ENCODE data around the gene CCDC160.
"Not testable (repeated sequence)": the region's sequence is repeated elsewhere in the genome, so short reads cannot be mapped to it uniquely, and the experiment has no call there.

Gene CCDC160
- total RNA-seq: 0 reads per million in 2 donors

DNA sequence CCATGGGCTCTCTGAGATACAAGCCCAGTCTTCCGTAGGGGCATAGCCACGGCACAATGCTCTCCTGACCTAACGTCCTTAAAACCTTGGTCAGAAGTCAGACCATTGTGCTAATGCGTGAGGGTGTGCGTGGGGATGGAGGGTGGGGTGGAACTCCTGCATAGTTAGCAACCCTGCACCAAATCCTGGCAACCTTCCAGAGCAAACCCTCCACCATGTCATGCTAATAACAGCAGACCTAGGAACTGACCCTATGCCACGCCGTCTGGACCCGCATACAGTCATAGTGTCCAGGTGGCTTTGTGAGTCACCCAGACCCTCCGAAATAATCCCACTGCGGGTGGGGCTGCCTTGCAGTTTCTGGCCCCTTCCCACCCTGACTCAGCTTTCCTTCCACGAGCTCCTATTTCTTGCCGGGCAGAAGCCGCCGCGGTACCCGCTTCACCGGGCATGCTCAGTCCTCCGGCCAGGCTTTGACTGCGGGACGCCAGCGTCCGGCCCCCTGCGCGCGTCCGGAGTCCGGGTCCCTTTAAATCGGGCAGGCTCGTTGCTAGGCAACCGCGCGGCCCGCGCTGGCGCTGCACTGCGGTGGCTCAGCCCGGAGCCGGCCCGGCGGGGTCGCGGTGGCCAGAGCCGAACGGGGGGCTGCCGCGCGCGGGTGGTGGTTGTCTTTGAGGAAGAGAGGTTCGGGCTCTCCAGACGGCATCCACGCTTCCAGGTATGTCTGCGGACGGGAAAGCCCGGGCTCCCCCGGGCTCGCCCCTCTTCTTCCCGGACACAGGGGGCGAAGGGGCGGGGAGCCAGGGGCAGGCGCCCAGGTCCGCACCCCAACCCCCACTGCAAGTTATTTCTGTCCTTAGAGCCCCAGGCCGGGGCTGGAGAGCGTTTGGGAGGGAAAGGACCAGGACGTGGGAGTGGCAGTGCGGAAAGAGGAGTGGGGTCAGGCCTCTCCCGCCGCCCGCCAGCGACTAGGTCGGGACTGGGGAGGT is at the start of gene CCDC160:
CCDC160 (plus strand) TSS at position 557 of the 989 bp plus-strand sequence. CDS start 7,619 bp downstream, outside the sequence.
- DNase-seq: no peak

DNA sequence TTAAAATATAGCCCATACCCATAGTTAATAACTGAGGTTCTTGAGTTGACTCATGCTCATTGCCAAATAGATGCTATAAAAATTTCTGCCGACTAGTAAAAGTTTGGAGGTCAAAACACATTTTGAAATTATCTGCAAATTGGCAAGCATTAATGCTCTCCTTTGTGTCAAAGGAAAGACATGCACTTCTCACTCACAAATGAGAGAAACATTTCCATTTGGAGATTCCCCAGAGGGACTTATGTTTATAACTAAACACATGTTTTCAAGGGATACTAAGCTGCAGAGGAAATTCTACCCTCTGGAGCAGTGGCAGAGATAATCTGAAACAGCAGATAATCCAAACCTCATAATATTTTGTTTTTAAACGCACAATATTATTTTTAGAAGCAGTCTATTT is 45.7 kb upstream of the CCDC160 start:
- no peak for DNase-seq

DNA sequence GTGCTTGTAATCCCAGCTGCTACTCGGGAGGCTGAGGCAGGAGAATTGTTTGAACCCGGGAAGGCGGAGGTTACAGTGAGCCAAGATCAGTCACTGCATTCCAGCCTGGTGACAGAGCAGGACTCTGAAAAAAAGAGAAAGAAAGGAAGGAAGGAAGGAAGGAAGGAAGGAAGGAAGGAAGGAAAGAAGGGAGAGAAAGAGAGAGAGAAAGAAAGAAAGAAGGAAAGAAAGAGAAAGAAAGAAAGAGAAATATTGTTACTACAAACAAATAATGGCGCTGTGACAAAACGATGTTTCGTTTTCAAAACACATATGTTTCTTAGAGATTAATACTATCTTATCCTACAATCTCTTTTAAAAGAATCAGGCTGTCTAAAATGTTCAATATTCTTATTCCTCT is 42.1 kb upstream of the CCDC160 start:
- no peak for DNase-seq

DNA sequence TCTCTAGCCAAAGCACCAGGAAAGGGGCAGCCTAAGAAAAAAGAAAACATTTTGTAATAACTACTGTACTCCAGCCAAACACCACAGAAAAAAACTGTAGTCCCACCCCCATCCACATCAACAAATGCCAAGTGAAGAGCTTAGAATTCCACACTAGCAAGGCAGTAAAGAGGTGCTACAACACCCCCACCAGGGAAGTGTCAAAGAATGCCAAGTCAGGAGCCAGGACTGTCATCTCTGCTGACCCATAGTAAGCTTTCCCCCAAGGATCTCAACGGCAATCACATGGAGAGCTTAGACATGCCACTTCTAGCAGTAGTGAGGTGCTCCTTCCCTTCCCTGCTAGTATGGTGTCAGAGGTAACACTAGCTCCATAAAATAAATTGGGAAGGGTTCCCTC is 34.4 kb upstream of the CCDC160 start:
- DNase-seq: no peak

DNA sequence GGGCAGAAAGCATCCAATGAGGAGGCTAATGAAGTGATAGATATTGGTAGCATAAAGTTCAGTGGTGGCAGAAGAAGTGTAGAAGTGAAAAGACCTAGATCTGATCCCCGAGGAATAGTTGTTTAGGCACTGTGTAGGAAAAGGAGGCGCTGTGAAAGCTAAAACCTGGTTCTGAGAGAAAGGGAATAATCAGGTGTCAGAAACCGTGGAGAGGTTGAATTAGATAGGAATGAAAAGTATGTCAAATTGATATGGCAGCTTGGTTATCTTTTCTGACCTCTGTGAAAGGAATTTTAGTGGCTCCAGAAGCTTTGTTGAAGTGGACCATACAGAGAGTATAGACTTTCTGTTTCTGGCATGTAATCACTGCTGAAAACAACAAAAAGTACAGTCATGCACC is 30.8 kb upstream of the CCDC160 start:
- DNase-seq: no peak

DNA sequence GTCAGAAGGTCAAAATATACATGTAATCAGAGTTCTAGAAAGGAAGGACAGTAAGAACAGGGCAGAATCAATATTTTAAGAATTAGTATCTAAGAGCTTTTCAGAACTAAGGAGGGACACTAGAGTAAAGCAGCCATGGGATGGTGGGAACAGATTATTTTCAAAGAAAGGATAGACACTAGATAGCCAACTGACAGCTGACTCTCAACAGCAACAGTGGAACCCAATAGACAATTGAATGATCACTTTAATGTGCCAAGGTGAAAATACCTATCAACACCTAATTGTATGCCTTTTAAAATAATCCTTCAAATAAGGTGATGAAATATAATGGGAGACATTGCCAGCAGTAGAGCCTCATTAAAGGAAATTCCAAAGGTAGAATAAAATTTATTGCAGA is 26.5 kb upstream of the CCDC160 start:
- no peak for DNase-seq

DNA sequence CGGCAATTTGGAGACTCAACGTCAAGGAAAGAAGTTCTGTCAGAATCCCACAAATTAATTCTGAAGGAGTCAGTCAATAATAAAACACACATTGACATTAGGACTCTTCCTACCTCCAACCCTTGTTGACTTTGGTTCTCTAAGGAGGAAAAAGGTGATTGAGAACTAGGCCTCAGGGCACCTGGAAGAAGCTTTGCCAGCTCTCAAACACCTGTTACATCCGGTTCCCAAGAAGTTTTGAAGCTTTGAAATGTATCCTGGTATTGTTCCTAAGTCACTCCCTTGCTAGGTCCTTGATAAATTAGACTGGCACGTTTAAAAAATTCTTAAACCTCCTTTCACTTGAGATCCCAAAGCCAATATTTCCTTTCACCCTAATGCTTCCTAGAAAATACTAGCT is 1.7 kb upstream of the CCDC160 start:
- DNase-seq: no peak

DNA sequence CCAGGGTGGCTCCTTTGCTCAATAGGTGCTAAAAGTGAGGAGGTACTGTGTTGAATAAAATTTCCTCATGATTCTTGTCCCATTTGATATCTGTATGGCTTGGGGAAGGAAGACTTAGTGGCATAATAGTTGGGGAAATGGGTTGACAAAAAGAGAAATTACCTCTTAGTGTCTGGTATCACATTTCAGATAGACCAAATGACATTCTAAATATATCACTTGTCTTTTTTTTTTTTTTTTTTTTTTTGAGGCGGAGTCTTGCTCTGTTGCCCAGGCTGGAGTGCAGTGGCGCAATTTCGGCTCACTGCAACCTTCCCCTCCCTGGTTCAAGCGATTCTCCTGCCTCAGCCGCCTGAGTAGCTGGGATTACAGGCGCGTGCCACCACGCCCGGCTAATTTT is 1.2 kb downstream of the CCDC160 start:
- DNase-seq: not testable (repeated sequence)

DNA sequence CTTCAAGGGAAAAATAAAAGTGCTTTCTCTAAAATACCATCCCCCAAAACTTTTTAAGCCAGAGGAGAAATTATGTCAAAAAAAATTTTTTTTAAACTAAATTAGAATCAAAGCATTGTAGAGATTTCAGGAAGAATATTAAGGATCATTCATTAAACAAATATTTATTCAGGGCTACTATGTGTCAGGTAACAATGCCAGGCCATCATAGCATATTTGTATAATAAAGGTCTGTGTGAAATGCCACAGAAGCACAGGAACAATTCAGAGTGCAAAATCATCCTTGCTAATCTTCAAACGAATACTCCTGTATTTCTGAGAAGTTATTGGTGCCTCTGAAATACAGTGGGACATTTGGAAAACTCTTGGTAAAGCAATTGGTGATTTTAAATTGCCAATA is 2.0 kb downstream of the CCDC160 start:
- no peak for DNase-seq

DNA sequence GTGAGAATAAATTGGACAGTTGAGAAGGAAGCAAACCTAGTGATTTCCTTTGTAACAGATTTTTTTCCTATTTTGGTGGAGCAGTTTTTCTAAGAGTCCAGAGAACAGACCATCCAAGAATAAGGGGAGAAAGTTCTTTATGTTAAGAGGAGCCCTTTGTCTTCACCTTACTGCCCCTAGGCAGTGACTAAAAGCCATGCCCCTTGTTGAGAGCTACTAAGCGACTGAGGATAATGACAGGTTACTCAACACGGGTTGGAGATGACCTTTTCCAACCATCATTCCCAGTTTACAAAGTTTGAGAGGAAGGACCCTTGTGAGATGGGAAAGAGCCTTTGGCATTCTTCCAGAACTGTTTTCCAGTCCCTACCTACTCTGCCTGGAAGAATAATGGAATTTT is 3.2 kb downstream of the CCDC160 start:
- DNase-seq: no peak

DNA sequence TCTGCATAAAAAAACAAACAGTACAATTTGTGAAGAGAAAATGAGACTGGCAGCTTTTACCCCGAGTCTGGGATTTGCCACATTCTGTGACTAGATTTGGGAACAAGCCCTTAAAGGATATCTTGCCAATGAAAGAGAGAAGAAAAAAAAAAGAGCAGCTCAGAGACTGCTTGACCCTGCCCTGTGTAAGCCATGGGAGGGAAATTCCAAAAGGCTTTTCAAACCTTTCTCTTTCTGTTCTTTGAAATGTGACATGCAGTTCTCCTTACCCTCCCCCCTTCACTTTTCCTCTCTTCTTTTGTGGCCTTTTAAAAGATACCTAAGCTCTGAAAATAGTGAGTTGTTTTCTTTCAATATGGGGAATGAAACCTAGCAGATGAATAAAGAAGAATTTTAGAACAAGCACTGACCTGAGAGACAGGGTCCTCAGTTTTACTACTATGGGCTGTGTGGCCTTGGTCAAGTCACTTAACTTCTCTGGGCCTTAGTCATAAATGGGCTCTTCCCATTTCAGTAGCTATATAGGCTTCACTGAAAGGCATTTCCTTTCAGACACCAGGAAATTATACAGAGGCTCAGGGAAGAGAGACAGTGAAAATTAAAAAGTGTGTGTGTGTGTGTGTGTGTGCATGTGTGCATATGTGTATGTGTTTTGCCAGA is 5.1 kb downstream of the CCDC160 start:
- no peak for DNase-seq

DNA sequence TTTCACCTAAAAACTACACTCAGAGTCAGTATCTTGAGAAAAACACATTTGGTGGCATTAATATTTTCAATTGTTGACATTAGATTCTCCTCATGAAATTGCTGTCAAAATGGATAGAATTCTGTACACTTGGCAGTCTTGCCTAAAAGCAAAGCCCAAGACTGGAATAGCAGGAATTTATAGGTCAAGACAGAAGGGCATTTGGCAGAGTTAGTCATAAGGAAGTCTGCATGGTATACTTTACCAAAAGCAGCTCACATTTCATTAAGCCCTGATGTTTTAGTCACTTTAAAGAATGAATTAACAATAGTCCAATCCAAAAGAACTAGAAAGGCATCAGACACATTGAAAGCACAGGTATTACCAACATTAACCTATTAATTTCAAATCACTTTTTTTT is 7.1 kb downstream of the CCDC160 start:
- no peak for DNase-seq

DNA sequence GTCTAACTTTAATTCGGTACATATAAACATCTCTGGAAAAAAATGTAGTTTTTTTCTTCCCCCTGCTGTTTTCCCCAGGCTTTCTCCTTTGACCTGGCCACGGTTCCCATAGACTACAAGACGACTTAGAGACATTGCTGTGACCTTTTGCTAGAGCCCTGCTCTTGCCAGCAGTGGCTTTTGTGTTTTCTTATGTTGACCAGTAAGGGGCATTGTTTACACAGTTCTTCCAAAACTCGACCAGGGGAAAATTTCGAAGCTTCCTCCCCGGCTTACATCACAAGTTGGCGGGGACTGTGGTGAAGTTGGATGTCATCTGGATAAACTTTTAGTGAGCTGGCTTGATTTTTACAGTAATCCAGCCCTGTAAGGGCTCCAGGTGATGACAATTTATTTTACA is 9.3 kb downstream of the CCDC160 start:
- no peak for DNase-seq

DNA sequence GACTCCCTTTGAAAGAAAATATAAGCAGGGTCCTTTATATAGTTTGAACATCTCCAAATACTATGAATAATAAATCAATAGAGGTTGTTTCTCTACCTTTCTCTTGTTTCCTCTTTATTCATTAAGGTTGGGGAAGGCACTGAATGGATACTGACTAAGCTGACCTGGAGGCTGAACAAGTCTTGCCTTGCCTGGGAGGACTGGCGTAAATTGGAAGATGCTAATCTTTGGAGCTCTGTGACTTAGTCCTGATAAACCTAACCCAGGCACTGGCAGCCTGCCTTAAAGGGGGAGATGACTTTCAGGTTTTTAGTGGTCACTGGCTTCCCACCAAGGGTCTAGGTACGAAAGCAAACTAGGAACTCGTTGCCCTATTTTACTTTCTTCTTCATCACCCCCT is 10.5 kb downstream of the CCDC160 start:
- DNase-seq: no peak

DNA sequence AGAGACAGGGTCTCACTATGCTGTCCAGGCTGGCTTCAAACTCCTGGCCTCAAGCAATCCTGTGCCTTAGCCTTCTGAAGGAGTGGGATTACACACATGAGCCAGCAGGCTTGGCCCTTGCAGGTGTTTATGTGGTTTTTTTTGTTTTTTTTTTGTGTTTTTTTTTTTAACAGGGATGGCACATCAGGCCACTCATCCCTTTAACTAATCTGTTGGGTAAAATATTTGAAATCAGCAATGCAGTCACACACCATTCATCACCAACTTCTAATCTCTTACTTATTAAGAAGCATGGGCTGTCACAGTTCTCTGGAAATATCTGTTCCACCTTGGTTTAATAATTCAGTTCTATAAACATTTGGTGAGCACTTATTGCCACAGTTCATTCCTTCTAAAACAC is 12.3 kb downstream of the CCDC160 start:
- no peak for DNase-seq

DNA sequence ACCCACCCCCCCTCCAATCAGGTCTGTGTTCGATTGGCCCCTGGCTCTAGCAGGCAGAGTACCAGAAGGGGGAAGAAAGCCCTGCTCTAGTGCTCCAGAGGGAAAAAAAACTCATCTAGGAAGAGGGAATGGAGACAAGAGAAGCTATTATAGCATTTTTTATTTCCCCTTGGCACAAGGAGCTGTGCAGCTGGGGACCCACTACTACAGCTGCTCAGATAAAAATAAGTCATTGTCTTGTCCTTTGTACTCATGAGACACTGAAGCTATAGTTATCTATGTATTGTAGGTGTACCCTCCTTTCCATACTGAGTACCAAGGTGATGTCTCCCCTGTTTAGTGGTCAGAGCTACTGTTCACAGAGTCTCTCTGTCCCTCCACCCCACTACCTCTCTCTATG is 14.3 kb downstream of the CCDC160 start:
- DNase-seq: no peak

DNA sequence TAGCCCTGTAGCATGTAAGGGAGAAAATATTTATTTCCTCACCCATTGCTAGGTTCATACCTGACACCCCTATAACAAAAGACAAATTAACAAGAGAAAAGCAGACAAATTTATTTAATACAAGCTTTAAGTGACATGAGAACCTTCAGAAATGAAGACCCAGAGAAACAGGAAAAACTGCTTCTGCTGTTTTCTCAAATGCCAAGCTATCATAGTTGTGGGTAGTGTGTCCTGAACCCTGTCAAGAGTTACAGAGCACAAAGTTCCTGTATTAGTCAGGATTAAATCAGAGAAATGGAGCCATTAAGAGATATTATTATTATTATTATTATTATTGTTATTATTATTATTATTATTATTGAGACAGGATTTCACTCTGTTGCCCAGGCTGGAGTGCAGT is 17.5 kb downstream of the CCDC160 start:
- no peak for DNase-seq

DNA sequence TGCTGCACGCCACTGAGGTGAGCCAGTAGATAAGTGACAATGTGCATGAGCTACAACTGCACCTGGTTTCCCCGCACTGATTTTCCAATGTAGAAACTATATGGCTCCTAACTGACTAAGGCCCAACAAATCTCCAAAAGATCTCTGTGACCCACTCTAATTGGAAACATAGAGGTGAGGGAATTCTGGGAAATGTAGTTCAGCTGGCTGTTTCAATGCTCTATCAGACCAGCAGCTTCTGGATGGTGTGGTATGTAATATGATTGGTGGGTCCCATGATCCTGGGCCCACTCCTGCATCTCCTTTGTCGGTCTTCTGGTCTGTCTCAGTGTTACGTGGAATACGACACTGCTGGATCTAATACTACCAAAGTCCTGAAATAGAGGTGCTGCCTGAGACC is 18.6 kb downstream of the CCDC160 start:
- no peak for DNase-seq

DNA sequence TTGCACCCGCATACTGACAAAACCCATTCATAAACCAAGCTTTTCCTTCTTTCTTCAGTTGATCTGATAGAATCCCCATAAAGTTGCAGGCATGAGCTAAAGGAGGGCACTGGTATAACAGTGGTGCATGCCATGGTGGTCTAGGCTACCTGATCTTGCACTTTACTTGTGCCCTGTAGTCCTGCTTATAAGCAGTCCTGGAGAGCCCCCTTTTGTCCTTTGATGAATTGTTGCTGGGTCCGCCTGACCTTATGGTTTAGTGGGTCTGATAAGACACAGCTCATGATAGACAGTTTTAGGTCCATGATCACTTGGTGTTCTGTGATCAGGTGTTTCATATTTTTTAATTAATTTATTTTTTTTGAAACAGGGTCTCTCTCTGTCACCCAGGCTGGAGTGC is 19.7 kb downstream of the CCDC160 start:
- no peak for DNase-seq

DNA sequence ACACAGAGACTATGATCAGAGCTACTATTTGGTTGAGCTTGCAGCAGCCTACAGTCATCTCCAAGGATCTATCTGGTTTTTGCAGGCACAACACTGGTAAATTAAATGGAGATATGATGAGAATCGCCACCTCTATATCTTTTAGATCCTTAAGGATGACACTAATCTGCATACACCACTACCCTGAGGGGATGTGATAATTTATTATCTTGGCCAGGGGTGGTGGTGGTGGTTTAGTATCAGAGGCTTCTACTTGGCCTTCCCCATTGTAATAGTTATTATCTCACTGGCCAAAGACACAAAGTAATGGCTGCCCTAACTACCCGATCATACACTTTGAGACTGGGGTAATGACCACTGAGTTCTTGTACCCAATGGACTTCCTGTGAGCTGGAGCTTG is 21.2 kb downstream of the CCDC160 start:
- no peak for DNase-seq

DNA sequence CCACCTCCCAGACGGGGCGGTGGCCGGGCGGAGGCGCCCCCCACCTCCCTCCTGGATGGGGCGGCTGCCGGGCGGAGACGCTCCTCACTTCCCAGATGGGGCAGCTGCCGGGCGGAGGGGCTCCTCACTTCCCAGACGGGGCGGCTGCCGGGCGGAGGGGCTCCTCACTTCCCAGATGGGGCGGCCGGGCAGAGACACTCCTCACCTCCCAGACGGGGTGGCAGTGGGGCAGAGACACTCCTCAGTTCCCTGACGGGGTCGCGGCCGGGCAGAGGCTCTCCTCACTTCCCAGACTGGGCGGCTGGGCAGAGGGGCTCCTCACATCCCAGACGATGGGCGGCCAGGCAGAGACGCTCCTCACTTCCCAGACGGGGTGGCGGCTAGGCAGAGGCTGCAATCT is 49.0 kb downstream of the CCDC160 start:
- not testable (repeated sequence) for DNase-seq

DNA sequence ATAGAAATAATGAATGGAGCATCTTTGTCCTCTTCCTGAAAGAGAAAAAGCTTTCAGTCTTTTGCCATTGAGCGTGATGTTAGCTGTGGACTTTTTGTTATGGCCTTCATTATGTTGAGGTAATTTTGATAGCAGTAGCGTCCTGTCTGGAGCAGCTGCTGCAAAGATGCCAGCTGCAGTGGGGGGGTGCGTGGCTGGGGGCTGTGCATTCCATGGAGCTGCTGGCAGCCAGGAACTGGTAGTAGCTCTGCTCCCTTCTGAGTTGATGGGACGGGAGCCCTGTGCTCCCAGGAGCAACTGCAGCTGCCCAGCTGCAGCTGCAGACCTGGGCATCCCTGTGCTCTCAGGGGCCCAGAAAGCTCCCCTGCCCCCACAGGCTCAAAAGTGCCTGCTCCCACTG is 50.4 kb downstream of the CCDC160 start:
- DNase-seq: no peak

DNA sequence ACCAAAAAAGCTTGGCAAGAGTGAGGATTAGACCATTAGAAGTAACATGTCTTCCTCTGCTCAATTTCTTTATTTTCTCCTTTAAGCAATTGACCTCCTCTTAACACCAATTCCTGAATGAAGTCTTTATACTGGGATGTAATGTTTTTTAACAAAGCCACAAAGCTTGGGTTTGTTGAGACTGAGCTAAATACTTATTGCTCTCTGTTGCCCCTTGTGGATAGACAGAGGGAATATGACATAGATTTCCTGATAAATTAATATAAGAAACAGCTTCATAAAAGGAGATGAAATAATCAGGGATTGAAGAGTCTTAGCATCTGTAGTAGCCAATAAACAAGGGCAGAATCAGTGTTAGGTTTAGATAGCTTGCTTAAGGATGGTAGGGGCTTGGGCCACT is 57.6 kb downstream of the CCDC160 start:
- no peak for DNase-seq

All from T-helper 9 cell (primary cell).